GM23248 (cell line): ENCODE results near the gene POMZP3.
"Not testable (repeated sequence)": the region's sequence is repeated elsewhere in the genome, so short reads cannot be mapped to it uniquely, and the experiment has no call there.

ENCODE experiments used
- EZH2 ChIP-seq: fragments of 200-600 bp; sonication (generic); IDR thresholded peaks from 2 replicates; pipeline ENCODE4 v1.6.1; 2018; ENCODE audit warnings: antibody characterized with exemption, mild to moderate bottlenecking; ENCODE audit not compliant: insufficient read depth, poor library complexity, severe bottlenecking
- EZH2phosphoT487 ChIP-seq: fragments of 200-600 bp; sonication (generic); IDR thresholded peaks from 2 replicates; pipeline ENCODE4 v1.6.1; 2018; ENCODE audit warnings: antibody characterized with exemption, moderate library complexity, mild to moderate bottlenecking, low read depth; ENCODE audit not compliant: insufficient read depth

DNA sequence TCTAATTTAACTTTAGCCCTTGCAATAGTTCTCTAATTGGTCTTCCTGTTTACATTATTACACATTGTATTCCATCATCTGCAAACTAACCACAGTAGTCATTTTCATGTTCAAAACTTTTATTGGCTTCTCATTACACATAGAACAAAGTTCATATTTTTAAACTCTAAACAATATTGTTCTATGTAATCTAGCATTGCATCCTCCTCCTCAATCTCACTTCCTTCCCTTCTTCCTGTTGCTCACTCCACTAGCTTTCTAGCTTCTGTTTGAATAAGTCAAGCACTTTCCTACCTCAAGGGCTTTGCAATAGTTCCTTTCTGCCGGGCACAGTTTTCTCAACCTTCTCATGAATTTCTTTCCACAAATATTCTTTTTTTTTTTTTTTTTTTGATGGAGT lies 38.5 kb downstream of the POMZP3 start:
- TF ChIP-seq EZH2, EZH2phosphoT487: not testable (repeated sequence)
